Endodermal cell (in vitro differentiated cells): ENCODE data around the gene CLEC11A. TPM values are rescaled to one million over a fixed set of nuclear protein-coding genes. Genes with fewer than 3 reads are reported as not detected.
"Not testable (repeated sequence)": the region's sequence is repeated elsewhere in the genome, so short reads cannot be mapped to it uniquely, and the experiment has no call there.

Source experiments
- DNase-seq: peaks from one replicate; pipeline ENCODE4 v3.0.0-alpha.2; 2017
- H3K27ac ChIP-seq: 2 replicates; pipeline ENCODE4 v1.5.1; 2013; ENCODE audit warnings: mild to moderate bottlenecking, low read depth, low read length, moderate library complexity
- H3K27me3 ChIP-seq: 2 replicates; pipeline ENCODE4 v1.6.1; 2013; ENCODE audit warnings: mild to moderate bottlenecking, low read length, moderate library complexity; ENCODE audit not compliant: insufficient read depth, control insufficient read depth, poor library complexity, severe bottlenecking
- H3K36me3 ChIP-seq: 2 replicates; pipeline ENCODE4 v1.7.0; 2013; ENCODE audit warnings: mild to moderate bottlenecking, low read length, moderate library complexity; ENCODE audit not compliant: control insufficient read depth, insufficient read depth
- H3K4me1 ChIP-seq: one replicate; pipeline ENCODE4 v1.7.0; 2013; ENCODE audit warnings: low read length; ENCODE audit not compliant: control insufficient read depth, insufficient read depth
- H3K4me3 ChIP-seq: 2 replicates; pipeline ENCODE4 v1.5.1; 2013; ENCODE audit warnings: mild to moderate bottlenecking, low read length, moderate library complexity
- H3K9ac ChIP-seq: 2 replicates; pipeline ENCODE4 v1.6.1; 2013; ENCODE audit warnings: mild to moderate bottlenecking, low read length, moderate library complexity; ENCODE audit not compliant: poor library complexity, severe bottlenecking; ENCODE audit errors: extremely low read depth
- H3K9me3 ChIP-seq: 2 replicates; pipeline ENCODE4 v1.6.1; 2013; ENCODE audit warnings: mild to moderate bottlenecking, low read length, moderate library complexity; ENCODE audit not compliant: control insufficient read depth
- H3K27ac Mint-ChIP-seq: 2 replicates; pipeline ENCODE4 v1.8.0; 2020; ENCODE audit warnings: mixed read lengths
- H3K27me3 Mint-ChIP-seq: 2 replicates; pipeline ENCODE4 v1.8.0; 2021; ENCODE audit warnings: mild to moderate bottlenecking, mixed read lengths; ENCODE audit not compliant: insufficient read depth
- H3K36me3 Mint-ChIP-seq: 2 replicates; pipeline ENCODE4 v1.8.0; 2020; ENCODE audit warnings: low read depth, mixed read lengths
- H3K4me1 Mint-ChIP-seq: 2 replicates; pipeline ENCODE4 v1.8.0; 2020; ENCODE audit warnings: mixed read lengths
- H3K4me3 Mint-ChIP-seq: 2 replicates; pipeline ENCODE4 v1.8.0; 2020; ENCODE audit warnings: mild to moderate bottlenecking, moderate library complexity, mixed read lengths
- H3K9me3 Mint-ChIP-seq: 2 replicates; pipeline ENCODE4 v1.8.0; 2020; ENCODE audit warnings: mild to moderate bottlenecking, mixed read lengths
- CTCF ChIP-seq: fragments of 200-600 bp; sonication (generic); conservative IDR thresholded peaks from 2 replicates; pipeline ENCODE4 v1.5.0; 2021; ENCODE audit warnings: antibody characterized with exemption, mild to moderate bottlenecking
- WGBS, 2 experiments: methylation state at CpG; one replicate each; pipeline versions ENCODE4 v1.1.5 to v1.1.7; 2013; ENCODE audit warnings: missing lambda C conversion rate in 2 of 2, mixed read lengths in 1 of 2; ENCODE audit not compliant: insufficient coverage in 1 of 2, insufficient read length in 1 of 2; 5-methylcytosine and 5-hydroxymethylcytosine counted together
- total RNA-seq, 2 donors: library from RNA; stranded (reverse); fragmentation: NEBNext Ultra II Directional in 1 of 2; extraction: Animal tissue kit (Norgen Biotek cat#: 25700) in 1 of 2; gene quantifications; 2 replicates in 1 of 2; 3 replicates in 1 of 2; pipeline ENCODE4 v1.2.1, GENCODE V29; 2021

The CLEC11A gene
- total RNA-seq, 2 donors from 2014 or later: 4.0 to 6.2 TPM

DNA sequence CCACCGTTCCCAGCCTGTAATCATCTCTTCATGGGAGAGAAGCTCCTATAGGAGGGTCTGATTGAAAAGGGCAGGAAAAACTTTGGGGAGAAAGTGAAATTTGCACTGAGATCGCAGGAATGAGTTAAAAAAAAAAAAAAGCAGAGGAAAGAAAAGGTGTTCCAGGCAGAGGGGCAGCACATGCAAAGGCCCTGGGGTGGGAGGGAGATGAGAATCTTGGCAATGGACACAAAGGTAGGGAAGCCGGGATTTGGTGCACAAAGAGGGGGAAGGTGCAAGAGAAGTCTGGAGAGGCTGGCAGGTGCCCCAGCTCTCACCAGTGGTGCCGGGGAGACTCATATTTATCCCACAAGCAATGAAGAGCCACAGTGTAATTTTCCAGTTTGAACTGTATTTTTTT lies 30.7 kb downstream of the CLEC11A start:
- Histone ChIP-seq H3K27me3 (no peaks in the 10 kb centered on the region), H3K9ac (no peak overlapping the region), H3K9me3 (no peaks in the 10 kb centered on the region), H3K4me1 (no peaks in the 10 kb centered on the region), H3K4me3 (no peak overlapping the region), H3K36me3 (no peaks in the 10 kb centered on the region), H3K27ac (no peak overlapping the region)
- Mint-ChIP-seq H3K36me3 (no peaks in the 10 kb centered on the region), H3K9me3 (no peaks in the 10 kb centered on the region), H3K4me3 (no peak overlapping the region), H3K27me3 (peaks cover 34% of the 10 kb centered on the region), H3K27ac (no peak overlapping the region), H3K4me1 (no peaks in the 10 kb centered on the region)
- no peak for DNase-seq
- no peak for TF ChIP-seq CTCF
- 77 to 89% methylated on average over 3 to 4 of the region's 4 CpGs for WGBS, 2 experiments

DNA sequence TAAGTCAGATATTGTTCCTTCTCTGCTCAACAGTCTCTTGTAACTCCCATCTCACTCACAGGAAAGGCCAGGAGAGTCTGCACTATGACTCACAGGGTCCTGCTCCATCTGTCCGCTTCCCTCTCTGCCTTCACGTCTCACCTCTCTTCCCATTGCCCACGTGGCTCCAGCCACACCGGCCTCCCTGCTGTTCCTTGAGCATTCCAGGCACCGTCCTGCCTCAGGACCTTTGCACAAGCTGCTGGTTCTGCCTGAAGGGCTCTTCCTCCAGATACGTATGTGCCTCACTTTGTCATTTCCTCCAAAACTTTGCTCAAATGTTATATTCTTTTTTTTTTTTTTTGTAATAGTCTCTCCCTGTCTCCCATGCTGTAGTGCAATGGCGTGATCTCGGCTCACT lies 33.1 kb downstream of the CLEC11A start:
- H3K27me3 ChIP-seq, H3K36me3 Mint-ChIP-seq, H3K27ac ChIP-seq, H3K4me3 ChIP-seq, H3K4me1 ChIP-seq, H3K9ac ChIP-seq, H3K9me3 ChIP-seq, DNase-seq, H3K4me1 Mint-ChIP-seq, H3K36me3 ChIP-seq, H3K27ac Mint-ChIP-seq, H3K4me3 Mint-ChIP-seq, H3K9me3 Mint-ChIP-seq: not testable (repeated sequence)
- WGBS, 2 experiments: 40 to 72% methylated on average over 4 to 8 of the region's 8 CpGs
- H3K27me3 Mint-ChIP-seq: peaks cover 37% of the 10 kb centered on the region

DNA sequence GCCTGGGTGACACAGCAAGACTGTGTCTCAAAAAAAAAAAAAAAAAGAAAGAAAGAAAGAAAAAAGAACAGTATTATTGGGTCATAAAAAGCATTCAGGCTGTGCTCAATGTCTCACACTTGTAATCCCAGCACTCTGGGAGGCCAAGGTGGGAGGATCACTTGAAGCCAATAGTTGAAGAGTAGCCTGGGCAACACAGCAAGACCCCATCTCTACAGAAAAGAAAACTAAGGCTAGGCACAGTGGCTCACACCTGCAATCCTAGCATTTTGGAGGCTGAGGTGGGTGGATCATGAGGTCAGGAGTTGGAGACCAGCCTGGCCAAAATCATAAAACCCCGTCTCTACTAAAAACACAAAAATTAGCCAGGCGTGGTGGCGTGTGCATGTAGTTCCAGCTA lies 34.5 kb downstream of the CLEC11A start:
- not testable (repeated sequence) for H3K36me3 ChIP-seq, H3K9ac ChIP-seq, H3K36me3 Mint-ChIP-seq, H3K4me1 ChIP-seq, H3K27me3 ChIP-seq, H3K27ac Mint-ChIP-seq, DNase-seq, H3K4me3 Mint-ChIP-seq, H3K4me1 Mint-ChIP-seq, H3K9me3 ChIP-seq, H3K27ac ChIP-seq, H3K4me3 ChIP-seq, H3K9me3 Mint-ChIP-seq
- 97% methylated on average over 3 of the region's 3 CpGs; no CpG with 5 or more reads in 1 of the 2 experiments for WGBS, 2 experiments
- peaks cover 40% of the 10 kb centered on the region for H3K27me3 Mint-ChIP-seq

DNA sequence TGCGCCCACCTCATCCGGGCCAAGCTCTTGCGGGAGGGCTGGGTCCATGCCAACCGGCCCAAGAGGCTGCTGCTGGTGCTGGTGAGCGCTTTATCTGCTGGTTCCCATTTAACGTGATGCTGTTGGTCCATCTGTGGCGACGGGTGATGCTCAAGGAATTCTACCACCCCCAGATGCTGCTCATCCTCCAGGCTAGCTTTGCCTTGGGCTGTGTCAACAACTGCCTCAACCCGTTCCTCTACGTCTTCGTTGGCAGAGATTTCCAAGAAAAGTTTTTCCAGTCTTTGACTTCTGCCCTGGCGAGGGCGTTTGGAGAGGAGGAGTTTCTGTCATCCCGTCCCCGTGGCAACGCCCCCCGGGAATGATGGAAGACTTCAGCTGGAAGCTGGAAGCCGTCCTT lies 35.9 kb downstream of the CLEC11A start:
- H3K4me3 ChIP-seq, H3K9ac ChIP-seq, H3K27ac ChIP-seq, H3K9me3 Mint-ChIP-seq, H3K4me3 Mint-ChIP-seq, H3K4me1 Mint-ChIP-seq, H3K9me3 ChIP-seq, H3K27me3 ChIP-seq, H3K36me3 Mint-ChIP-seq, H3K36me3 ChIP-seq, DNase-seq, H3K4me1 ChIP-seq, H3K27ac Mint-ChIP-seq: not testable (repeated sequence)
- 88 to 97% methylated on average over 5 to 11 of the region's 18 CpGs for WGBS, 2 experiments
- H3K27me3 Mint-ChIP-seq: peaks cover 39% of the 10 kb centered on the region
